Cardiac fibroblast (primary cell): ENCODE results near the gene ACBD4.

Source experiments
- DNase-seq, 2 donors: peaks; one replicate each; pipeline versions ENCODE4 v3.0.0 to v3.0.0-alpha.2; 2010; ENCODE audit warnings: low read depth in 2 of 2
- H3K4me3 ChIP-seq, 2 donors: replicated peaks in 1 of 2; 1 replicate in 1 of 2; 2 replicates in 1 of 2; pipeline ENCODE4 v1.5.1; 2011; ENCODE audit warnings: low read depth in 2 of 2, low read length in 2 of 2, mild to moderate bottlenecking in 2 of 2, moderate library complexity in 1 of 2
- TF ChIP-seq, protein P1 (sequence below): IDR thresholded peaks from one replicate; pipeline ENCODE4 v1.5.1; 2011; ENCODE audit warnings: low read depth, mild to moderate bottlenecking, low read length, inconsistent platforms

Gene ACBD4

DNA sequence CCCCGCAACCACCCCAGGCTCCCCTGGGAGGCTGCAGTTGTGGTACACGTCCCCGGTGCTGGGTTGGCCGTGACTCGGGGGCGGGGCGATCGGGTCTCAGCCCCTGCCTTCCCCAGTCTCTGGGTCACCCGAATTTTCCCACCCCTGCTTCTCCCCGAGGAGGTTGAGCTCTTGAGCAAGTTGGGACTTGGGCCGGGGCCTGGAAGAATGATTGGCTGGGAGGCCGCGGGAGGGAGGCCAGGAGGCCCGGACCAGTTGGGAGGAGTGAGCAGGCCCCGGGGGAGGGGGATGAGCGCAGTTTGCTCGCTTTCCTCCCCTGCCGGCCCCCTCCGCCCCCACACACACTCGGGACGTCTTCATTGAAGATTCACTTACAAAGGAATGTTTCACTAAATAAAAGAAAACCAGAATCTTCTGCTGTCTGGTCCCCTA is 8.3 kb downstream of the ACBD4 start:
- TF ChIP-seq, protein P1, sequence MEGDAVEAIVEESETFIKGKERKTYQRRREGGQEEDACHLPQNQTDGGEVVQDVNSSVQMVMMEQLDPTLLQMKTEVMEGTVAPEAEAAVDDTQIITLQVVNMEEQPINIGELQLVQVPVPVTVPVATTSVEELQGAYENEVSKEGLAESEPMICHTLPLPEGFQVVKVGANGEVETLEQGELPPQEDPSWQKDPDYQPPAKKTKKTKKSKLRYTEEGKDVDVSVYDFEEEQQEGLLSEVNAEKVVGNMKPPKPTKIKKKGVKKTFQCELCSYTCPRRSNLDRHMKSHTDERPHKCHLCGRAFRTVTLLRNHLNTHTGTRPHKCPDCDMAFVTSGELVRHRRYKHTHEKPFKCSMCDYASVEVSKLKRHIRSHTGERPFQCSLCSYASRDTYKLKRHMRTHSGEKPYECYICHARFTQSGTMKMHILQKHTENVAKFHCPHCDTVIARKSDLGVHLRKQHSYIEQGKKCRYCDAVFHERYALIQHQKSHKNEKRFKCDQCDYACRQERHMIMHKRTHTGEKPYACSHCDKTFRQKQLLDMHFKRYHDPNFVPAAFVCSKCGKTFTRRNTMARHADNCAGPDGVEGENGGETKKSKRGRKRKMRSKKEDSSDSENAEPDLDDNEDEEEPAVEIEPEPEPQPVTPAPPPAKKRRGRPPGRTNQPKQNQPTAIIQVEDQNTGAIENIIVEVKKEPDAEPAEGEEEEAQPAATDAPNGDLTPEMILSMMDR = no peak
- H3K4me3 ChIP-seq = peak overlapping the region; percentile 26 to 37
- peak; percentile 85 to 95 for DNase-seq

DNA sequence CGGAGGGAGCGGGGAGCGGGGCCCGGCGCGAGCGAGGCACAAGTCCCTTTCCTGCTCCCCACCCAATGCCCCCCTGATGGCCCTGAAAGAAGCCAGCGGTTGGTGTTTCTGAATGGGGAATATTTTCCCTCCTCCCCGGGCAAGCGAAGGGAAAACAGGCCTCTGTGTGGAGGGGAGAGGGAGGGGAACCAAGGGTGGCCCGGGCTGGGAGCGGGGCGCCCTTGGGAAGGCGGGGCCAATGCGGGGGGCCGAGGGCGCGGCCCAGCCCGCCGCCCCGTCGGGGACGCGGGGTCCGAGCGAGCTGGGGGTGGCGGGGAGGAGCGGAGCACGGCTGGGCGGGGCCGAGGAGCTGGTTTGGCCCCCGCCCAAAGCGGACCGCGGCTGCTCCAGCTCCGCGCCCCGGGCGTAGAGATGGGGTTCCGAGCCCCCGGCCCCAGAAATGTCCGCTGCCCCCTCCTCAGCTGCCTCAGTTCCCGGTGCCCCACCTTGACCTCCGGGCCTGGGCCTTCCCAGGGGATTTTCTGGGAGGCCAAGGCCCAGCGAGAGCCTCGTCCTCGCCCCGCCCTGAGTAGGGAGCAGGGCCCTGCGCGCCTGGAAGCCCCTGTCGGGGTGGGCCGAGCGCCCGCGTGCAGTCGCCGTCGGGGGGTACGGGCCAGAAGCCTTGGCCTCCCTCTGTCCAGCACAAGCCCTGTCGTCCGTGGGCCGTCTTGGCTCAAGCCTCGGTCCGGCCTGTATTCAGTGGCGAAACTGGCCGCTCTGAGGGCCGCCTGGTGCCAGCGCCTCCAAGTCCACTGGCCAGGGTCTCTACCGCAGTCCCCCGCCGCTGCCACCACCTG is 8.9 kb downstream of the ACBD4 start:
- peak in 1 of 2 donors; percentile 23 for DNase-seq
- TF ChIP-seq, protein P1 = no peak
- peak overlapping the region; percentile 26 to 37 for H3K4me3 ChIP-seq

DNA sequence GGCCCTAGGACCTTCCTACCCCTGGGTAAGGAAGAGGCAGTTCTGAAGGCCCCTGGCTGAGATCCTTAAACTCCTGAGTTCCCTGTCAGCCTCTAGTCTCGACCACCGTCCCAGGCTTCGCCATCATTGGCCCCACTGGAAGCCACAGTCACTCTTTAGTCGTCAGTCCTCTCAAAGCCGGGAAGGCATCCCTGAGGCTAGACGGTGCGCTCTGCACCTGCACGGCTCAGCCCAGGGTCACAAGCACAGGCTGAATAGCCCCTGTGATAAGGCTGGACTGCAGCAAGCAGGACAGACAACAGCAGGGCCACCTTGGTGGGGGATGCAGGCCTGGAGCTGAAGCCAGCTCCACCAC is 9.5 kb downstream of the ACBD4 start:
- no peak overlapping the region for H3K4me3 ChIP-seq
- DNase-seq = no peak
- TF ChIP-seq, protein P1 = no peak

DNA sequence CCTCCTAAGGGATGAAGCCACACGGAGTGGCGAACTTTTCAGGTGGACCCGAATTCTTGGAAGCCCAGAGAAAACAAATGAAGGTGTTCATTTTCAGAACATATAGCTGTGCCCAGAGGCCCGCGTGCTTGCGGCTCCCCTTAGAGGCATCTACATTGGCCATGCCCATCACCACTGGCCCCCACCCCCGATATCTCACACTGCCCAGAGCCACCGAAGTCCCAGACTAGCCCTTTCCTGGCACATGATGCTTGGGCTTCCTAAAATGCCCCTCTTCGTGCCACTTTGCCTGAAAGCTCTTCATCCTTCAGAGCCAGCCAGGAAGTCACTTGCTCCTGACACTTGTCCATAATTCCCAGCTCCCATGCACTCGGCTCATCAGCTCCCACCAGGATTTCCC is 10.7 kb downstream of the ACBD4 start:
- H3K4me3 ChIP-seq = no peak overlapping the region
- no peak for DNase-seq
- TF ChIP-seq, protein P1 = no peak

DNA sequence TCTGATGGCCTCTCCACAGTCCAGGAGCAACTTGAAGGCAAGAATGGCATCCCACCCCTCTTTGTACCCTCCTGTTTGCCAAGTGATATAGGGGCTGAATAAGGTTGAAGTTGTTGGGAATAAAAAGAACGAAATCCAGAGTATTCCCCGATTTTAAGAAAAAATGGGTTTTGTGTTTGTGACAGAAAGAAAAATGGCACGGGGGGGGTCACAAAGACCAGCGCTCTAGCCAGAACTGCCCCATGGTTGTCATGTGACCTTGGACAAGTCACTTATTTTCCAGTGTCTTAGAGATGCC is 11.1 kb downstream of the ACBD4 start:
- peak overlapping the region in 1 of 2 donors; percentile 60 for H3K4me3 ChIP-seq
- DNase-seq = no peak
- TF ChIP-seq, protein P1 = no peak

DNA sequence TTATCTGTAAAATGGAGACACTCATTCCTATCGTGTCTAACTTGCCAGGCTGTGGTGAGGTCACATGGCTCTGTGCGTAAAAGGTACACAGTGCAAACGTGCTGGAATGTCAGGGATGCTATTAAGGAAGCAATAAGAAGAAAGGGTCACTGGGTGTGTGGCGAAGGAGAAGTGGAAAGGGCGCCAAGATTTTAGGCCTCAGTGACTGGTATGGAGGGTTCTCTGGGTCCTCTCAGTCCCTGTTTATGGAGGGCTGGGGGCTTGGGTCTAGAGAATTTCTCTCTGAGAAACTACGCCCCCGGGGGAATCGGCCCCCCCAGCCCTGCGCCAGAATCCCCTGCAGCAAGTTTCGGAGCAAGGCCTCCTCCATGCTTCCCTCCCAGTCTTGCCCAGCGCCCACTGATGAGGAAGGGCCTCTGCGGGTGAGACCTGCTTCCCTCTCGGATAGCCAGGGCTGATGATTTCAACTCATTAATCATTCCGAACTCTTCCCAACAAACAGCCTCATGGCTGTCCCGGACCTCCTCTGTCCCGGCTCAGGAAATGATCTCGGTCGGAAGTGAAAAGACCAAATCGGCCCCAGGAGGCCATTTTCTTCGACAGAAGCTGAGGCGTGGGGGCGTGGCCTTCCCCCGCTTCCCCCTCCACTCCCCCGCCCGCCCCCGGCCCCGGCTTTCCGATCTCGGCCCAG is 11.5 kb downstream of the ACBD4 start:
- DNase-seq = peak; percentile 76 to 84
- peak overlapping the region; percentile 54 to 60 for H3K4me3 ChIP-seq
- TF ChIP-seq, protein P1 = no peak
